Neuronal stem cell (in vitro differentiated cells): ENCODE results near the gene MALRD1.

ENCODE experiments used
- DNase-seq: peaks from one replicate; pipeline ENCODE4 v3.0.0-alpha.2; 2013; ENCODE audit warnings: low spot score
- H2AFZ ChIP-seq: one replicate; pipeline ENCODE4 v1.6.1; 2013; ENCODE audit warnings: mild to moderate bottlenecking, low read length, inconsistent platforms
- H2AK5ac ChIP-seq: 2 replicates; pipeline ENCODE4 v1.6.1; 2013; ENCODE audit warnings: low read depth, mild to moderate bottlenecking, inconsistent platforms, low read length, moderate library complexity, mixed read lengths
- H2BK120ac ChIP-seq: 2 replicates; pipeline ENCODE4 v1.6.1; 2013; ENCODE audit warnings: low read depth, mild to moderate bottlenecking, inconsistent platforms, low read length, moderate library complexity, mixed read lengths
- H2BK12ac ChIP-seq: one replicate; pipeline ENCODE4 v1.6.1; 2013; ENCODE audit warnings: low read length, inconsistent platforms
- H2BK15ac ChIP-seq: 2 replicates; pipeline ENCODE4 v1.6.1; 2013; ENCODE audit warnings: mild to moderate bottlenecking, low read length, inconsistent platforms, mixed read lengths
- H2BK5ac ChIP-seq: one replicate; pipeline ENCODE4 v1.6.1; 2013; ENCODE audit warnings: inconsistent platforms, mild to moderate bottlenecking, low read length, moderate library complexity
- H3K14ac ChIP-seq: one replicate; pipeline ENCODE4 v1.6.1; 2013; ENCODE audit warnings: low read length, inconsistent platforms
- H3K18ac ChIP-seq: 2 replicates; pipeline ENCODE4 v1.6.1; 2013; ENCODE audit warnings: low read length, inconsistent platforms
- H3K23ac ChIP-seq: 2 replicates; pipeline ENCODE4 v1.6.1; 2013; ENCODE audit warnings: low read depth, mild to moderate bottlenecking, mixed read lengths, low read length, inconsistent platforms; ENCODE audit not compliant: poor library complexity
- H3K27ac ChIP-seq: replicated peaks from 3 replicates; pipeline ENCODE4 v1.5.1; 2013; ENCODE audit warnings: low read length, inconsistent platforms
- H3K27me3 ChIP-seq, 3 experiments: 2 replicates each; pipeline ENCODE4 v1.6.1; 2013; ENCODE audit warnings: low read length in 3 of 3, mild to moderate bottlenecking in 2 of 3, inconsistent platforms in 1 of 3, low read depth in 1 of 3, mixed read lengths in 1 of 3, moderate library complexity in 1 of 3; ENCODE audit not compliant: control insufficient read depth in 3 of 3, insufficient read depth in 3 of 3
- H3K36me3 ChIP-seq, 2 donors: replicated peaks in 1 of 2; 2 replicates each; pipeline ENCODE4 v1.6.1; 2013; ENCODE audit warnings: low read length in 2 of 2; ENCODE audit not compliant: control insufficient read depth in 2 of 2, insufficient read depth in 2 of 2
- H3K4ac ChIP-seq: 2 replicates; pipeline ENCODE4 v1.6.1; 2013; ENCODE audit warnings: inconsistent platforms, mild to moderate bottlenecking, low read length, moderate library complexity
- H3K4me1 ChIP-seq, 2 donors: 1 replicate in 1 of 2; 2 replicates in 1 of 2; pipeline ENCODE4 v1.6.1; 2013; ENCODE audit warnings: low read length in 2 of 2, low read depth in 1 of 2; ENCODE audit not compliant: control insufficient read depth in 2 of 2, insufficient read depth in 1 of 2
- H3K4me2 ChIP-seq: one replicate; pipeline ENCODE4 v1.6.1; 2013; ENCODE audit warnings: mild to moderate bottlenecking, low read length, inconsistent platforms; ENCODE audit not compliant: insufficient read depth, poor library complexity, severe bottlenecking
- H3K4me3 ChIP-seq, 2 donors: 2 replicates each; pipeline ENCODE4 v1.5.1; 2013; ENCODE audit warnings: low read length in 2 of 2, mild to moderate bottlenecking in 2 of 2, inconsistent platforms in 1 of 2, moderate library complexity in 1 of 2
- H3K79me1 ChIP-seq: one replicate; pipeline ENCODE4 v1.6.1; 2013; ENCODE audit warnings: low read depth, mild to moderate bottlenecking, inconsistent platforms, low read length, moderate library complexity
- H3K9ac ChIP-seq: one replicate; pipeline ENCODE4 v1.6.1; 2013; ENCODE audit warnings: mild to moderate bottlenecking, low read depth, low read length, inconsistent platforms; ENCODE audit not compliant: poor library complexity
- H3K9me3 ChIP-seq, 2 donors: replicated peaks in 1 of 2; 2 replicates each; pipeline versions ENCODE3 to v1.6.1; 2013; ENCODE audit warnings: low read length in 2 of 2, mild to moderate bottlenecking in 2 of 2, inconsistent platforms in 1 of 2, low read depth in 1 of 2, mixed read lengths in 1 of 2, moderate library complexity in 1 of 2; ENCODE audit not compliant: control insufficient read depth in 2 of 2, insufficient read depth in 1 of 2
- H4K8ac ChIP-seq: one replicate; pipeline ENCODE4 v1.6.1; 2013; ENCODE audit warnings: low read depth, mild to moderate bottlenecking, inconsistent platforms, low read length, moderate library complexity
- H4K91ac ChIP-seq: one replicate; pipeline ENCODE4 v1.6.1; 2013; ENCODE audit warnings: low read length, low read depth, mild to moderate bottlenecking, inconsistent platforms; ENCODE audit not compliant: poor library complexity
- WGBS, 2 donors: extraction: QIAGEN DNeasy Blood & Tissue Kit; methylation state at CpG; one replicate each; pipeline ENCODE4 v1.1.7; 2013; ENCODE audit warnings: missing lambda C conversion rate in 2 of 2, mixed read lengths in 1 of 2; ENCODE audit not compliant: insufficient read length in 2 of 2, insufficient replicate concordance in 1 of 2; ENCODE audit errors: extremely low coverage in 2 of 2; 5-methylcytosine and 5-hydroxymethylcytosine counted together

The MALRD1 gene

DNA sequence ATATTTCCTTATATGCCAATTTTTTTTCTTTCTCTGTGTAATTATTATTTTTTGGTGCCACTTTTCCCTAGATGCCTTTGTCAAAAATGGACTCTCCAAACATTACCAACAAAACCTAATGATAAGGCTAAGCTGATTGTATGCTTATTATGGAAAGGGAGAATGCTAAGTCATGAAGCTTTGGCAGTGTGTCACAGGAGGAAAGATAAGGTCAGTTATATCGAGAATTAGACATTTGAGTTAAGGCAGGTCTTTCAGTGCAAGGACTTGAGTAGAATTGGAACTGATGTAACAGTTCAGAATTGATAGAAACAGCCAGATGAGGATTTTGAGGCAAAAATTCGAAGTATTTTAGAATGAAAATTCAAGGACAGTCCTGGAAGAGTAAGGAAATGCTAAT is 16.8 kb upstream of the MALRD1 start:
- no peak overlapping the region for H3K14ac ChIP-seq
- H3K36me3 ChIP-seq, result no peaks in the 10 kb centered on the region
- no peak overlapping the region for H2AK5ac ChIP-seq
- H2BK15ac ChIP-seq, result no peak overlapping the region
- H2AFZ ChIP-seq, result no peak overlapping the region
- H3K18ac ChIP-seq, result no peak overlapping the region
- WGBS, 2 donors, result no CpG with 5 or more reads among the region's 2 CpGs
- H2BK120ac ChIP-seq, result no peak overlapping the region
- no peaks in the 10 kb centered on the region for H3K27me3 ChIP-seq
- H3K23ac ChIP-seq, result no peak overlapping the region
- H3K4me3 ChIP-seq, result no peak overlapping the region
- H3K4me2 ChIP-seq, result no peak overlapping the region
- DNase-seq, result no peak
- no peak overlapping the region for H2BK12ac ChIP-seq
- no peaks in the 10 kb centered on the region for H3K9me3 ChIP-seq
- no peaks in the 10 kb centered on the region for H3K4me1 ChIP-seq
- H3K9ac ChIP-seq, result no peak overlapping the region
- H3K4ac ChIP-seq, result no peak overlapping the region
- H3K27ac ChIP-seq, result no peak overlapping the region
- H3K79me1 ChIP-seq, result no peaks in the 10 kb centered on the region
- no peak overlapping the region for H4K91ac ChIP-seq
- no peak overlapping the region for H2BK5ac ChIP-seq
- no peak overlapping the region for H4K8ac ChIP-seq

DNA sequence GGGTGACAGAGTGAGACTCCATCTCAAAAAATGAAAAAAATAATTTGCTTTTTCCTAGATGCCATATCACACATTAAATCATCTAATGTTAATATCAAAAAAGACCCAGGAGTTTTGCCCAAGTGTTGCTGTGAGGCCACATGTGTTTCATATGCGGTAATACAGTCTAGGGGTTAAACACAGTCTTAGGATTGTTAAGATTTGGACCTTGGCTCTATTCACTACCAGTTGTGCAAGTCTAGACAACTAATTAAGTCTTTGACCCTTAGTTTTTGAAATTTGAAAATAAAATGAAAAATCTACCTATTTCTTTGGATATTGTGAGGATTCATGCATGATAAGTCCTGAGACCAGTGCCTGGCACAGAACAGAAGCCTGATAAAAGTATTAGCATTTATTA is 14.9 kb upstream of the MALRD1 start:
- Histone ChIP-seq H3K23ac (no peak overlapping the region), H2BK15ac (no peak overlapping the region), H3K9me3 (no peaks in the 10 kb centered on the region), H2AK5ac (no peak overlapping the region), H4K91ac (no peak overlapping the region), H3K4ac (no peak overlapping the region), H3K4me2 (no peak overlapping the region), H3K79me1 (no peaks in the 10 kb centered on the region), H2AFZ (no peak overlapping the region), H3K4me1 (no peaks in the 10 kb centered on the region), H2BK5ac (no peak overlapping the region), H3K27ac (no peak overlapping the region), H3K14ac (no peak overlapping the region), H3K18ac (no peak overlapping the region), H3K27me3 (no peaks in the 10 kb centered on the region), H2BK12ac (no peak overlapping the region), H4K8ac (no peak overlapping the region), H3K4me3 (no peak overlapping the region), H3K9ac (no peak overlapping the region), H3K36me3 (no peaks in the 10 kb centered on the region), H2BK120ac (no peak overlapping the region)
- DNase-seq, result no peak
- no CpG with 5 or more reads among the region's 1 CpG for WGBS, 2 donors

- H3K36me3 ChIP-seq, result no peaks in the 10 kb centered on the region
- H2BK15ac ChIP-seq, result no peak overlapping the region
- H3K18ac ChIP-seq, result no peak overlapping the region
- H4K91ac ChIP-seq, result no peak overlapping the region
- no peaks in the 10 kb centered on the region for H3K4me1 ChIP-seq
- DNase-seq, result no peak
- H2AK5ac ChIP-seq, result no peak overlapping the region
- no peak overlapping the region for H3K23ac ChIP-seq
- WGBS, 2 donors, result no CpG with 5 or more reads among the region's 3 CpGs
- no peaks in the 10 kb centered on the region for H3K79me1 ChIP-seq
- no peak overlapping the region for H3K4me3 ChIP-seq
- H2BK120ac ChIP-seq, result no peak overlapping the region
- no peak overlapping the region for H3K14ac ChIP-seq
- no peak overlapping the region for H2BK12ac ChIP-seq
- H4K8ac ChIP-seq, result no peak overlapping the region
- no peak overlapping the region for H3K4me2 ChIP-seq
- H2BK5ac ChIP-seq, result no peak overlapping the region
- H3K4ac ChIP-seq, result no peak overlapping the region
- H2AFZ ChIP-seq, result no peak overlapping the region
- no peak overlapping the region for H3K27ac ChIP-seq
- no peak overlapping the region for H3K9ac ChIP-seq
- no peaks in the 10 kb centered on the region for H3K9me3 ChIP-seq
- no peaks in the 10 kb centered on the region for H3K27me3 ChIP-seq
Measured at GRCh38 chr10:19041171-19041570, 7.4 kb upstream of the MALRD1 start.

GRCh38 chr10:19043431-19043830 is 5.2 kb upstream of the MALRD1 start:
- H2BK120ac ChIP-seq, result no peak overlapping the region
- H2BK5ac ChIP-seq, result no peak overlapping the region
- no peak overlapping the region for H2AK5ac ChIP-seq
- H2BK15ac ChIP-seq, result no peak overlapping the region
- H3K14ac ChIP-seq, result no peak overlapping the region
- H3K4me1 ChIP-seq, result no peaks in the 10 kb centered on the region
- no peak overlapping the region for H2BK12ac ChIP-seq
- H2AFZ ChIP-seq, result no peak overlapping the region
- H3K18ac ChIP-seq, result no peak overlapping the region
- H3K27ac ChIP-seq, result no peak overlapping the region
- no peak overlapping the region for H4K8ac ChIP-seq
- no peaks in the 10 kb centered on the region for H3K9me3 ChIP-seq
- DNase-seq, result no peak
- no peak overlapping the region for H3K4me3 ChIP-seq
- H3K36me3 ChIP-seq, result no peaks in the 10 kb centered on the region
- no CpG with 5 or more reads among the region's 3 CpGs for WGBS, 2 donors
- no peak overlapping the region for H4K91ac ChIP-seq
- H3K23ac ChIP-seq, result no peak overlapping the region
- H3K4me2 ChIP-seq, result no peak overlapping the region
- H3K27me3 ChIP-seq, result no peaks in the 10 kb centered on the region
- no peak overlapping the region for H3K9ac ChIP-seq
- no peak overlapping the region for H3K4ac ChIP-seq
- no peaks in the 10 kb centered on the region for H3K79me1 ChIP-seq
